HG02678 (cell line): ENCODE measurements around the gene R3HDM2.
"Not testable (repeated sequence)": the region's sequence is repeated elsewhere in the genome, so short reads cannot be mapped to it uniquely, and the experiment has no call there.

Experiments used
- ATAC-seq: cut with Tn5 transposase; IDR thresholded peaks from one replicate; pipeline ENCODE4 v1.9.1; 2021; ENCODE audit warnings: mild to moderate bottlenecking, moderate library complexity; ENCODE audit not compliant: unreplicated experiment

Gene R3HDM2

DNA sequence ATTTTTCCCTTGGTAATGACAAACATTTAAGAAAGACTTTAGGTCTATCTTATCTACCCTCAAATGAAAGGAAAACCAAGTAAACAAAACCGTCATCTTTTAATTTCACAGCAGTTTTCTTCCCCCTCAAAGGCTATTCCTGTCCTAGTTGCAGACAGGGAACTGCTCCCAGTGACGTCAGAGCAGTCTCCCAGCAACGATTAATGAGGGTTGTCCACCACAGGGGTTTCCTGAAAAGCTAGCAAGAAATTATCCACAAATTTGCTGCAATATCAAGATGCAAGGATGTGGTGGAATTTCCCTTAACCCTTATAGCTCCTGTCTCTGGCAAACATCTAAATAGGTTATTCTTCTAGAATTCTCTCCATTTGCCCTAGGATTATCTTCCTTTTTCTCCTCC, 90.7 kb downstream of the R3HDM2 start:
- no peak for ATAC-seq

DNA sequence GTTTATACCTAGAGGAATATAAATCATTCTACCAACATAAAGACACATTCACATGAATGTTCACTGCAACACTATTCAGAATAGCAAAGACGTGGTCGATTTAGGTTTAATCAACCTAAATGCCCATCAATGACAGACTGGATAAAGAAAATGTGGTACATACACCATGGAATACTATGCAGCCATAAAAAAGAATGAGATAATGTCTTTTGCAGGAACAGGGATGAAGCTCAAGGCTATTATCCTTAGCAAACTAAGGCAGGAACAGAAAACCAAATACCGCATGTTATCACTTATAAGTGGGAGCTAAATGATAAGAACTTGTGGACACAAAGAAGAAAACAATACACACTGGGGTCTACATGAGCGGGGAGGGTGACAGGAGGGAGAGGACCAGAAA, 94.5 kb downstream of the R3HDM2 start:
- ATAC-seq: not testable (repeated sequence)

DNA sequence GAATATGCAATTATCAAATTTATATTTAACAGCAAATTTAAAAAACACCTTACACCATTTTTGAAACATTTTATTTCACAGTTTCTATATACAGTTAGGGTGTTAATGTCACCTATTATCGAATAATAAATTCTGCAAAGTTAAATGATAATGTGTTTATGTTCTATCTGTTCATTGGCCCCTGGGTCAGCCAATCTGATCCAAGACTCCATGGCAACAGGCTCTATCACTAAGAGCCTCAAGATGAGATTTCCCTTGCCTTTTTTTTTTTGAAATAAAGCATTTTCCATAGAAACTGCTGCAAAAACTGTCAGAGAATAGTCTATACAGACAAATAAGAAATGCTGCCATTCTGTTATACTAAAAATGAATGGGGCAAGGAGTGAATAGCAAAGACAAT, 96.6 kb downstream of the R3HDM2 start:
- ATAC-seq: no peak

DNA sequence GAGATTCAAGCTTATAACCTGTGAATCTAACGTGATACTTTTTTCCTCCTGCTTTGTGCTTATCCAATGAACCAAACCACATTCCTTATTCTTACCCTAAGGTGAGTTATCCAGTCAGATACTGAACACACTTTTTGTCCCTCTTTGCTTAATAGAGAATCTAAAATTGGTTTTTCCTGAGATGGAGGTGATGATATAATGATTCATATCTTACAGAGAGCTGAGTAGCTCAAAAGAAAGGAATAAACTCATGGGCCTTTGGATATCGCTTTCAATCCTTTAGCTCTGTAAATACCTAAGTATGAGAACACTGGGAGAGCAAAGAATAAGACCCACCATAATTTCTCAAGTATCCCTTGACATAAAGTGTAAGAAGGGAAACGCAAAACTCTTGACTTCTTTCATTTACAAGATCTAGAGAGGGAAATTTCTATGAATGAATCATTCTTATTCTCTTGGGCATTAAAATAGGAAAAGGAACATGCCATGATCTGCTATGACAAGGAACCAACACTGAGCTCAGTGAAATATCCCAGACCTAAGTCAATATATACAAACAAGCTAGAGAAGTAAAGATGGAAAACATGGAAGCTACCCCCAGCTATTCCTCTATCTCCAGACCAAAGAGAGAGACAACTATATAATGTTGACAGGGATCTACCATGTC, 98.1 kb downstream of the R3HDM2 start:
- no peak for ATAC-seq

DNA sequence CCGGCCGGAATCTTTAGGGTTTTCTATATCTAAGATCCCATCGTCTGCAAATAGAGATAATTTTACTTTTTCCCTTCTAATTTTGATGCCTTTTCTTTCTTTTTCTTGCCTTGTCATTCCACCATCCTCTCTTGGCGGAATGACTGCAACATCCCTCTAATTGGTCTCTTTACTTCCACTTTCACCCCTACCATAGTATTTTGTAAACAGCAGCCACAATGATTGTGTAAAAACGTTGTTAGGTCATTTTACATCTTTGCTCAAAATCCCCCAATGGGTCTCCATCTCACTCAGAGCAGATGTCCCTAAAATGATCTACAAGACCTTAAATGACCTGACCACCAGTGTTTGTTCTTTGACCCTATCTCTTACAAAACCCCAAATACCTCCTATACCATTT, 99.9 kb downstream of the R3HDM2 start:
- ATAC-seq: no peak

DNA sequence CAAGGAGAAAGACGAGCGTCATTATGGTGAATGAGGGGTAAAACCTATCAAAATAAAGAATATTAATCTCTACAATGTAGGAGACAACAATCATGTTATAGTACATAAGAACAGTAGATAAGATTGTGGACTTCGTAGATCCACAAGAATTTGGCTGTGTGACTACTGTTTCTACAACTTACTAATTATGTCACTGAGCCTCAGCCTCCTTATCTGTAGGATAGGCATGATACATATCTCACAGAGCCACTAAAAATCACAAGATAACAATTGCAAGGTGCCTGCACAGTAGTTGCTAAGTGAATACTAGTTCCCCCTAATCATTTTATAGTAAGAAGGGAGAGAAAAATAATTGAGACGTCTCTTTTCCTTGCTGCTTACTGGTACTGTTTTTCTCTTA, 101.6 kb downstream of the R3HDM2 start:
- no peak for ATAC-seq

DNA sequence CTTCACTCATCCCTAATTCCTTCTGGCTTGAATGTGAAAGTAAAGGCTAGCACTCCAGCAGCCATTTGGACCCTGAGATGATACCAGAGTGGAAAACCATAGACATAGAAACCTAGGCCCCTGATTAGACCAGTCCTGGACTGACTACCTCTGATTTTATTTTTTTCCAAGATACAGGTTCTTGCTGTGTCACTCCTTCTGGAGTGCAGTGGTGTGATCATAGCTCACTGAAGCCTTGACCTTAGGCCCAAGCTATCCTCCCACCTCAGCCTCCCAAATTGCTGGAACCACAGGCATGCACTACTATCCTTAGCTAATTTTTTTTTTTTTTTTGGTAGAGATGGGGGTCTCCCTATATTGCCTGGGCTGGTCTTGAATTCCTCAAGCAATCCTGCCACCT, 105.4 kb downstream of the R3HDM2 start:
- no peak for ATAC-seq

DNA sequence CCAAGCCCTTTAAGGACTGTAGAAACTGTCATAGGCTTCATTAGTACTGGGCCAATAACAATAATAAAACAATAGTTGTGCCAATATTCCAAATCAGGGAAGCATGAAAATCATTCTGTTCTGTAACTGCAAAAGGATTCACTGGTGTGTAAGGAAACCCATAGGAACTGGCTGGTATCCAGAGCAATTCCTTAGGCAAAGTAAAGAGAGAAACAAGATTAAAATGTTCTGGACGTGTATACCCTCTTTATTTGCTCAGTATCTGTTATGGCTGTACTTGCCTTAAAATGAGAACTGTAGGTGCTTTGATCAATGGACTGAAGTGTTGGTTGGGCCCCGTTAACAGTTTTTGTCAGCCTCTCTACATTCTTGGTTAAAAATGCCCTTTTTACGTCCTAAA, 107.4 kb downstream of the R3HDM2 start:
- no peak for ATAC-seq

DNA sequence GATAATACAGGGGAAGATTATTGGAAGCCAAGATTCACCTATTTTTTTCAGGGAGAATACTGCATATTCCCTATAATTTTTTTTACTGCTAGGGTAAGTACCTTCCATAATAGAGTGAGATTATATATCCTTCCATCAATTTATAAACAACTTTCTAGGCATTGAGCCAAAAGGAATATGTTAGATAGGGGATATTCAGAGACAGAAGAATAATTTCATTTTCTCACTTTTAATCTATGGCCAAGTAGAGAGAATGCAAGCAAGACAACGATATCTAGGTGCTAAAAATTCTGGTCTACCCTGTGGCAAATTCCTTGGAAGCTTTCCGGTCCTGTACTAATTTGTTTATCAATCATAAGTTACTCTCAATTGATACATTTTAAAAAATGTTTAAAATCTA, 110.2 kb downstream of the R3HDM2 start:
- no peak for ATAC-seq

DNA sequence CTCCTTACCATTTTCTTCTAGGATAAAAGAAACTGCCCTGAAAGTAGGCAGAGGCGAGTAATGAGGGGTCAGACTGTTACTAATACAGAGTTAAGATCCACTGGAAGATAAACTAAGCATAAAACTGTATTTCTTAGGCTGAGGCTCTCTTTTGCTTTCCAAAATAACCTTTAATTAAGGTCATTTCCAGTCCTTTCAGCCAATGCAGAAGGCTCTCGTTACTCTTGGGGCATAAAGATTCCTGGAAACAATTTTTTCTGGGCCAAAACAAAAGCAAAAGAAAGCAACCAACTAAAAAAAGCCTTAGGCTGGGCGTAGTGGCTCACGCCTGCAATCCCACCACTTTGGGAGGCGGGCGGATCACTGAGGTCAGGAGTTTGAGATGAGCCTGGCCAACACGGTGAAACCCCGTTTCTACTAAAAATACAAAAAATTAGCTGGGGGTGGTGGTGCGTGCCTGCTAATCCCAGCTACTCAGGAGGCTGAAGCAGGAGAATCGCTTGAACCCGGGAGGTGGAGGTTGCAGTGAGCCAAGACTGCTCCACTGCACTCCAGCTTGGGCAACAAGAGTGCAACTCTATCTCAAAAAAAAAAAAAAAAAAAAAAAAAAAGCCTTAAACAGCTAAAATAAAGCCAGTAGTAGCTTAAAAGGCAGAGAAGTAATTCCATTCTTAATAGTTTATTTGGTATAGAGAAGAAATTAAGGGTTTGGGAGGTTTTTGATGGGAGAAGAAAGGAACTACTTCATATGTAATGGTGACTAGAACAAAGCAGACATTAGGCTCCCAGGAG, 111.0 kb downstream of the R3HDM2 start:
- ATAC-seq: no peak

DNA sequence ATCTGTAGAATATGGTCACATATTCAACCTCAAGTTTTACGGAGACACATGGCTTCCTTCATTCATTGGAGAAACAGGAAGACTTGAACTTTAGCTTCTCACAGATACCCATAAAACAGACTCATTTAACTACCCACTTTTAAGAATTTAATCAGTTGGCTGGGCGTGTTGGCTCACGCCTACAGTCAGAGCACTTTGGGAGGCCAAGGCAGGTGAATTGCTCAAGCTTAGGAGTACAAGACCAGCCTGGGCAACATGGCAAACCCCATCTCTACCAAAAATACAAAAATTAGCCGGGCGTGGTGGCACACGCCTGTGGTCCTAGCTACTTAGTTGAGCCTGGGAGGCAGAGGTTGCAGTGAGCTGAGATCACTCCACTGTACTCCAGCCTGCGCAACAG, 115.2 kb downstream of the R3HDM2 start:
- ATAC-seq: no peak

DNA sequence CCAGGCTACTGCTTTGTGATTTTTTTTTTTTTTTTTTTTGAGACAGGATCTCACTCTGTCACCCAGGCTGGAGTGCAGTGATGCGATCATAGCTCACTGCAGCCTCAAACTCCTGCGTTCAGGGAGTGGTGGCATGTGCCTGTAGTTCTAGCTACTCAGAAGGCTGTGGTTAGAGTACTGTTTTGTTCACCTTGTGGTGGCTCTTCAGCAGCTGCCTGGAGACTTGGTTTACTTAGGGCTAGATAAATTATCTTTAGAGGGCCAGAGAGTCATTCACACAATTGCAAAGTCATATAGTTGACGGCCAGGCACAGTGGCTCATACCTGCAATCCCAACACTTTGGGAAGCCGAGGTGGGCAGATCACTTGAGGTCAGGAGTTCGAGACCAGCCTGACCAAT, 118.6 kb downstream of the R3HDM2 start:
- ATAC-seq: not testable (repeated sequence)

DNA sequence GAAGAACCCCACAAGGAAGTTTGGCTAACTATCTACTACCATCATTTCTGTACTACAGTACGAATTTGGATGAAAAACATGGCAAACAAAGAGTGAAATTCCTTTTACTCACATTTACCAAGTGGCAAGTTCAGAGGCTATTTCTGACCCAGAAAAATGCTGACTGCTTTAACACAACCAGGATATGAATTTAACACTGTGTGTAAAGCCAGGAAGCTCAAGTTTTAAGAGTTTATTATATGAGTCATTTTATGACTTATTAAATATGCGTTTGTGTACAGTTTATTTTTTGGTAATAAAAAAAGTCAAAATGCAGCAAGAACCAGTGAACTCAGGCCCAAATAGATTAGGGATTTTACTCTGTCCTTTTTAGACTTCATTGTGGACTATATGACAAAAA, 121.4 kb downstream of the R3HDM2 start:
- no peak for ATAC-seq

DNA sequence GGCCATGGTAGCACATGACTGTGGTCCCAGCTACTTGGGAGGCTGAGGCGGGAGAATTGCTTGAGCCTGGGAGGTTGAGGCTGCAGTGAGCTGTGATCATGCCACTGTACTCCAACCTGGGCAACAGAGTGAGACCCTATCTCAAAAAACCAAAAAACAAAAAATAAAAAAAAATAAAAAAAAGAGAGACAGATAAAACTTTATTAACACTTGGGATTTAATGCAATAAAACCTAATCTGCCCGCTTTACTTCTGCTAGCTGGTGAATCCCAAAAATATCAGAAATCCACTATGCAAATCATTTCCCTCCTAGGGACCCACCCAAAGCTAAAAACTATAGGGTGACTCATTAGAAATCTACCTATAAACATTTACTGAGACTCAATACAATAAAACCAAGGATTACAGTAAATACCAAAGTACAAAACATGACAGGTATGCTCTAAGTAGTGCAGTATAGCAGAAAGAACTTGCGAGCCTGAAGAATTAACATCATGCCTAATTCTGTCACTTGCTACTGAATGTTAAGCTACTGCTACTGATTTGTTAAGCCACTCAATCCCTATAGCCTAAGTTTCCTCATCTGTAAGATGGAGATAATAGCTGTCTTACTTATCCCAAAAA, 129.8 kb downstream of the R3HDM2 start:
- no peak for ATAC-seq

DNA sequence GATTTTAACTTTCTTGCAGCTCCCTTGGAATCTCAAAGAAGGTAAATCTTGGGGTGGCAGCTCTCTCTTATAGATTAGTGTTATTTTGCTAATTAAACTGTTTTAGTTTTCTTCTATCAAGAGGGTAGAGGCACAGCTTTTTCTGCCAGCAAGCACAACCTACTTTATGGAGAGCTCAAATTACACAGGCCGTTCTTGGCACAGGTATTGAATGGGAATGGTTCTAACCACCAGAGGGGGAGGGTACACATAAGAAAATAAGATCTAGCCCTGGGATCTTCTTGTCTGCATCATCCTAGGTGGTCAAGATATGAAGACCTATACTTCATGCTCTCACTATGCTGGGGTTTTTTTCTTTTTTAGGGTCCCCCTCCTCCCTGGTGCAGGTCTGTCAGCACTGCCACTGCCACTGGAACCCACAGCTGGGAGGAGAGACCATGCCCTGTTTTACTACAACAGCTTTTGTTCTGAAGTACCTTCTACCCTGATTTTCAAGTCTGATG, 131.3 kb downstream of the R3HDM2 start:
- no peak for ATAC-seq

DNA sequence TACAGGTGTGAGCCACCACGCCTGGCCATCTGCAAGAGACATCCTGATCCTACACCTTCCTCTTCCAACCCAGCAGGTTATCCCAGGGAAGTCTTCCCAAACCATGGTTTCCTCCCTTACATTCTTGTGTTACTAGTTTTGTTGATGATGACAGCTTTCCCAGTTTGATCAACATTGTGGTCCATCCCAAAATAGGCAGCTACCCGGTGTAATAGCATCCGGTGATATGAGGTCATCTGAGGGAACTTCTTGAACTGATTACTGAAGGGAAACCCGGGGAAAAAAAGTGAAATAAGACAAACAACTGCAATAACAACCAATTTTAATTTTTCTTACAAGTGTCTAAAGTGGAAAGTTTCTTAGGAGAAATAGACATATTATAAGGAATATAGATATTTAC, 134.6 kb downstream of the R3HDM2 start:
- ATAC-seq: no peak

DNA sequence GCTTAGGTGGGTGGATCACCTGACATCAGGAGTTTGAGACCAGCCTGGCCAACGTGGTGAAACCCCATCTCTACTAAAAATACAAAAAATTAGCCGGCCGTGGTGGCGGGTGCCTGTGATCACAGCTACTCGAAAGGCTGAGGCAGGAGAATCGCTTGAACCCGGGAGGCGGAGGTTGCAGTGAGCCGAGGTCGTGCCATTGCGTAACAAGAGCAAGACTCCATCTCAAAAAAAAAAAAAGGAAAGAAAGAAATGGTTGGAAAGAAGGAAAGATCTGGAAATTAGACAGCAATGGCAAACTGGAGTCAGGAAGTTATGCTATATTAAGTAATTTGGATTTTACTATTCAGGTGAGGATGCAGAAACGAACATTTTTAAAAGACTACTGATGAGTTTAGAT, 148.8 kb downstream of the R3HDM2 start:
- ATAC-seq: not testable (repeated sequence)

DNA sequence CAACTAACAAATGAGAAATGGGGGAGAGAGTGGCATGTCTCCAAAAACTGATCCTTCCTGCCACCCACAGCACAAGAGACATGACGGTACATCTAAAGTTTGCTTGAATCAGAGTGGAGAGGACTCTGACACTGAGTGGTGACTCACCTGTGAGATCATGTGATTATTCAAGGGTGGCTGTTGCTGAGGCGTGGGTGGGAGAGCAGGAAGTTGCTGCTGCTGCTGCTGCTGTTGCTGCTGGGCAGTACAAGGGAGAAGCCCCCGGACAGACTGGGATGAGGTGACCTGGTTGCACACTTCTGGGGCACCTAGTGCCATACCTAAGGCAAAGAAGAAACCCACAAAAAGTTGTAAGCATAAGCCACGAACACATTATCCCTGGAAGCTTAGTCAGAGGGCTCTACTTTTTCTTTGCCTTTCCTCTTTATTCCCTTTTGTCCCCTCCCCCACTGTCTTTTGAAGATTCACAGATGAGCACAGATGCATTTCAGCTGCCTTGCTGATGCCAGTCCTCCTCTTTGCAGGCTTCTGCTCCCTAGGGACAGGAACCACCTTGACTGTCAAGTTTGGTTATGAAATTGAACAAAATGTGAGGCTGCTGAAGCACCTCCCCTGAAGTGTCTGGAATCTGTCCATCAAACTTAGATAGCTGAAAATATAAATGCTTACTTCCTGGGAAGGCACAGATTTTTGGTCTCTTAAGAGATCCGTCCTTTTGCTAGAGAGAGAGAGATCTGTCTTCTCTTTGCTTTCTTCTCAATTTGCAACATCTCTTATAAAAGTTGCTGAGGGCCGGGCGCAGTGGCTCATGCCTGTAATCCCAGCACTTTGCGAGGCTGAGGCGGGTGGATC, 150.4 kb downstream of the R3HDM2 start:
- peak; percentile 96 for ATAC-seq

DNA sequence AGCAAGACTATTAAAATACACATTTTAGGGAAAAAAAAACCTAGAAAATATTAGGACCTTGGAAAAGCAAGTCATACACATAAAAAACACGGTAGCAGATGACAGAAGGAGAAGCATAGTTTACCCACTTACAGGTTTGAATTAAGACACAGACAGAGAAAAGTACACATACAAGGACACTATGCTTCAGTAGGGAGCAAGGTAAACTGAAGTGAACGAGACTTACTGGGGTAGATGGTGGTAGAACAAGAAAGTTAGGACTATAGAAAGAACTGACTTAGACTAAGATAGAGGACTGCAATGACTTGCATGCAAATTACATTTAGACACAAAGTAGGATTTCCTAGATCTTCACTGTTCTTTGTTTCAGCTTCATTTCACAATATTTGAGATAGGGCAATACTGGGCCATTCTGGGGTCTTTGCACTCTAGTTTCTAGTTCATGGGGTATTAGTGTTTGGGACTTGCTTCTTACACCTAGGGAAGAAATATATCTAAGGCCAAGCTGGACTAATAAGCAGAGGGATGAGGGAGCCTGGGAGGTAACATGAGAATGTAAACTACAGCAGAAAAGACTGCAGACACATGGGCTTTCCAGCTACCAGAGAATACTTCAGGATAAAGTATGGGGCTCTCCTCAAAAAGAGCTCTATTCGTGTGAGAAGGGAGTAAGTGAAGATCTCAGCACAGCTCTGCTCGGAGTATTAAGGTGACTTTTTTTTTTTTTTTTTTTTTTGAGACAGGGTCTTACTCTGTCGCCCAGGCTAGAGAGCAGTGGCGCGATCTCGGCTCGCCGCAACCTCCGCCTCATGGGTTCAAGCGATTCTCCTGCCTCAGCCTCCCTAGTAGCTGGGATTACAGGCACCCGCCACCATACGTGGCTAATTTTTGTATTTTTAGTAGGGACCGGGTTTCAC, 152.1 kb downstream of the R3HDM2 start:
- no peak for ATAC-seq

DNA sequence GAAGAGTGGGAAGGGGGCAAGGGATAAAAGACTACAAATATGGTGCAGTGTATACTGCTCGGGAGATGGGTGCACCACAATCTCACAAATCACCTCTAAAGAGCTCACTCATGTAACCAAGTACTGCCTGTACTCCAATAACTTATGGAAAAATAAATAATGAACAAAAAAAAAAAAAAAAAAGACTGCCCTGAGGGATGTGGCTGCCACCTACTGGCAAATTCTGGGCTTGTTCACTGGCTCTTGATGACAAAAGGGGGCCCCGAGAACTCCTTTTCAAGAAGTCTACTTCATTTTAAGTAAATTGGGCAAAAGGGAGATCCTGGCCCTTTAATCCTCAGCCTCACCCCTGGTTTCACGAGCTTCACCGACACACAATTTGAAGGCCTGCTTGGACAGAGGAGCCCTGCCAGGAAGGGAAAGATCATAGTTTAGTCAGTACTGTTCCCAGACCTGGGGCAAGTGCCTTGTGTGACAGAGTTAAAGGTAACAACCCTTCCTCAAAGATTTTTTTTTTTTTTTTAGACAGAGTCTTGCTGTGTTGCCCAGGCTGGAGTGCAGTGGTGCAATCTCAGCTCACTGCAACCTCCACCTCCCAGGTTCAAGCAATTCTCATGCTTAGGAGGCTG, 153.8 kb downstream of the R3HDM2 start:
- no peak for ATAC-seq
